HG02588 (cell line): ENCODE measurements around the gene SCRN3.
"Not testable (repeated sequence)": the region's sequence is repeated elsewhere in the genome, so short reads cannot be mapped to it uniquely, and the experiment has no call there.

Experiments used
- ATAC-seq: cut with Tn5 transposase; IDR thresholded peaks from one replicate; pipeline ENCODE4 v1.9.1; 2021; ENCODE audit warnings: mild to moderate bottlenecking, moderate library complexity; ENCODE audit not compliant: unreplicated experiment

Gene SCRN3

GRCh38 chr2:174395284-174395968 is at the start of gene SCRN3:
TSS of gene SCRN3 (plus strand) at chr2:174395730. CDS start at chr2:174398284, 2,554 bp downstream.
- peak; percentile 96 for ATAC-seq

GRCh38 chr2:174350018-174350417 is 45.5 kb upstream of the SCRN3 start:
- ATAC-seq = no peak

GRCh38 chr2:174350593-174351181 is 44.8 kb upstream of the SCRN3 start:
- ATAC-seq = no peak

- ATAC-seq = no peak
These were observed 42.5 kb upstream of the SCRN3 start for GRCh38 chr2:174353004-174353403.

- no peak for ATAC-seq
These were observed 39.2 kb upstream of the SCRN3 start for GRCh38 chr2:174356347-174356746.

- ATAC-seq = not testable (repeated sequence)
These were observed 35.9 kb upstream of the SCRN3 start for GRCh38 chr2:174359663-174360062.

GRCh38 chr2:174362949-174363348 is 32.6 kb upstream of the SCRN3 start:
- no peak for ATAC-seq

GRCh38 chr2:174363492-174364225 is 31.9 kb upstream of the SCRN3 start:
- not testable (repeated sequence) for ATAC-seq

GRCh38 chr2:174364628-174365027 is 30.9 kb upstream of the SCRN3 start:
- no peak for ATAC-seq

- no peak for ATAC-seq
These were observed 30.0 kb upstream of the SCRN3 start for GRCh38 chr2:174365571-174365970.

- ATAC-seq = no peak
These were observed 26.8 kb upstream of the SCRN3 start for GRCh38 chr2:174368691-174369090.

GRCh38 chr2:174376967-174377366 is 18.6 kb upstream of the SCRN3 start:
- ATAC-seq = no peak

GRCh38 chr2:174383796-174384195 is 11.7 kb upstream of the SCRN3 start:
- no peak for ATAC-seq

- ATAC-seq = no peak
These were observed 10.3 kb upstream of the SCRN3 start for GRCh38 chr2:174385201-174385600.

- not testable (repeated sequence) for ATAC-seq
These were observed 6.8 kb upstream of the SCRN3 start for GRCh38 chr2:174388706-174389105.

GRCh38 chr2:174389542-174389941 is 6.0 kb upstream of the SCRN3 start:
- ATAC-seq = no peak

- not testable (repeated sequence) for ATAC-seq
These were observed 5.2 kb upstream of the SCRN3 start for GRCh38 chr2:174390303-174390702.

GRCh38 chr2:174392706-174393105 is 2.8 kb upstream of the SCRN3 start:
- ATAC-seq = no peak

GRCh38 chr2:174395969-174396630 is 570 bp downstream of the SCRN3 start:
- ATAC-seq = peak; percentile 14

- ATAC-seq = no peak
These were observed 2.2 kb downstream of the SCRN3 start for GRCh38 chr2:174397773-174398172.

GRCh38 chr2:174399171-174399570 is 3.6 kb downstream of the SCRN3 start:
- ATAC-seq = no peak
